Adipocyte (in vitro differentiated cells): Measurements from ENCODE around the gene GRAMD1B.

ENCODE experiments used
- DNase-seq: peaks from one replicate; pipeline ENCODE4 v3.0.0-alpha.2; 2015; ENCODE audit warnings: low read depth
- H3K27me3 ChIP-seq: replicated peaks from 2 replicates; pipeline ENCODE4 v1.7.0; 2013; ENCODE audit warnings: mild to moderate bottlenecking, low read length, moderate library complexity; ENCODE audit not compliant: control insufficient read depth, insufficient read depth
- H3K36me3 ChIP-seq: 2 replicates; pipeline ENCODE4 v1.7.0; 2013; ENCODE audit warnings: low read length, mild to moderate bottlenecking, moderate library complexity; ENCODE audit not compliant: control insufficient read depth, insufficient read depth, severe bottlenecking
- H3K4me1 ChIP-seq: 2 replicates; pipeline ENCODE4 v1.7.0; 2013; ENCODE audit warnings: mild to moderate bottlenecking, low read length, moderate library complexity; ENCODE audit not compliant: control insufficient read depth, insufficient read depth
- H3K4me3 ChIP-seq: 2 replicates; pipeline ENCODE4 v1.7.0; 2013; ENCODE audit warnings: mild to moderate bottlenecking, low read length, moderate library complexity
- H3K9ac ChIP-seq: 2 replicates; pipeline ENCODE4 v1.7.0; 2013; ENCODE audit warnings: mild to moderate bottlenecking, low read length, moderate library complexity
- H3K9me3 ChIP-seq: 2 replicates; pipeline ENCODE4 v1.7.0; 2013; ENCODE audit warnings: mild to moderate bottlenecking, low read length, moderate library complexity; ENCODE audit not compliant: control insufficient read depth

Gene GRAMD1B

DNA sequence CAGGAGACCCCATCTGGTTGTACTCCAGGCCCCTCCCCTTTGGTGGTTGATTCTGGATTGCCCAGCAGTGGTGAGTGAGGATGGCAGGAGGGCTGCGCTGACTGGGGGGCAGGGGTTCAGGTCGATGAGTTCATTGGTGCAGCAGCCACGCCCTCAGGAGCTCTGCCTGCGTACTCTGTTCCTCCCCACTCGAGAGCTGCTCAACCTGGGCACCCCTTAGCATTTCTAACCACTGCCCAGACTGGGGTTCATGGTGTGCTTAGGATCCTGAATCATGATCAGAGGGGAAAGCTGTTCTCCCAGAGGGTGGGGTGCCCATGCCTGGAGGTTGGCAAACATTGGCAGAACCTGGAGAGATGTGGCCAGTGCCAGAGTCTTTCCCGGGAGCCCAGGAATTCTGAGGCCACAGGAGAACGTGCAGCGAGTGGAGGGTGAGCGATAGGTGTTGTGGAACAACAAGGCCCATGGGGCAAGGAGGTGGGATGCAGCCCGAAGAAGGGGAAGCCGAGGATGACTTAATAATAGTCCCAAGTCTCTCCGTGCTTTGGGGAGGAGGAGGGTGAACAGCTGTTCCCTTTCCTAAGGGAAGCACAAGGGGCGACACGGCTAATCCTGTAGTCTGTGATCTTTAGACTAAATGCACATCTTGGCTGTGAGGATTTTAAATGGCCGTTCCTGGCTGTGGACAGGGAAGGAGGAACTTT lies 148.9 kb downstream of the GRAMD1B start:
- no peak for DNase-seq
- H3K27me3 ChIP-seq, result no peaks in the 10 kb centered on the region
- H3K4me3 ChIP-seq, result no peak overlapping the region
- no peak overlapping the region for H3K9ac ChIP-seq
- H3K4me1 ChIP-seq, result no peaks in the 10 kb centered on the region
- H3K9me3 ChIP-seq, result no peaks in the 10 kb centered on the region
- no peaks in the 10 kb centered on the region for H3K36me3 ChIP-seq

DNA sequence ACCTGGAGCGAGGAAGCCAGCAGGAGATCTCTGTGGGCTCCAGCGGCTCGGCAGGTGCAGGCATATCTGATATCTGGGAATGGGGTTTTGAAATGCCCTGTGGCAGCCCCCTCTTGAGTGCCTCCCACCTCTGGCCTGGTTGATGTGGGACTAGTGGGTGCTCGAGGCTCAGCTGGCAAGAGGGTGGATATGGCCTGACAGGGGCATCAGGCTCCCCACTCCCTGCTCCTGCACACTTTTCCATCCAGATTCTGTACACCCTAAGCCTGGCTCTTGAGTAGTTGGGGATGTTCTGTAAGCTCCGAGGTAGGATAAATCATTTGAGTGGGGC lies 149.4 kb downstream of the GRAMD1B start:
- no peaks in the 10 kb centered on the region for H3K4me1 ChIP-seq

DNA sequence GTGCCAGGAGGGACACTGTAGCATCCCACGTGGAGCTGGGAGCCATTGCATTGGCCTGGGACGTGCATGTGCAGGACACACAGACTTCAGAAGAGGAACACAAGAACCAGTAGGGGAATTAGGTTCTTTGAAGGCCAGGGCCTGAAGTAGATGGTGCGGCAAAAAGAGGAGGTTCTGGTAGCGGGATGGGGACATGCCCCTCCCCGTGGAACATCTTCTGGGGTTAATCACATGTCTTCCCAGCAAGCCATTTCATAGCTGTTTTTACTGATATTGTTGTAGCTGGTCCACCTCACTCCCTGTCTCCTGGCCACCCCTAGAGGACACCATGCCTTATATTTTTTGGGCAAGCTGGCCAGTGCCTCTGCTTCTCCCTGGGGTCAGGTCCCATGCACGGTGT lies 150.1 kb downstream of the GRAMD1B start:
- Histone ChIP-seq H3K4me1 (no peaks in the 10 kb centered on the region), H3K36me3 (no peaks in the 10 kb centered on the region), H3K9ac (no peak overlapping the region), H3K4me3 (no peak overlapping the region), H3K27me3 (no peaks in the 10 kb centered on the region), H3K9me3 (no peaks in the 10 kb centered on the region)
- no peak for DNase-seq

More for the DNA sequence above, 149.4 kb downstream of the GRAMD1B start:
- no peaks in the 10 kb centered on the region for H3K27me3 ChIP-seq
- no peaks in the 10 kb centered on the region for H3K36me3 ChIP-seq
- H3K4me3 ChIP-seq, result no peak overlapping the region
- H3K9me3 ChIP-seq, result no peaks in the 10 kb centered on the region
- no peak for DNase-seq
- no peak overlapping the region for H3K9ac ChIP-seq

DNA sequence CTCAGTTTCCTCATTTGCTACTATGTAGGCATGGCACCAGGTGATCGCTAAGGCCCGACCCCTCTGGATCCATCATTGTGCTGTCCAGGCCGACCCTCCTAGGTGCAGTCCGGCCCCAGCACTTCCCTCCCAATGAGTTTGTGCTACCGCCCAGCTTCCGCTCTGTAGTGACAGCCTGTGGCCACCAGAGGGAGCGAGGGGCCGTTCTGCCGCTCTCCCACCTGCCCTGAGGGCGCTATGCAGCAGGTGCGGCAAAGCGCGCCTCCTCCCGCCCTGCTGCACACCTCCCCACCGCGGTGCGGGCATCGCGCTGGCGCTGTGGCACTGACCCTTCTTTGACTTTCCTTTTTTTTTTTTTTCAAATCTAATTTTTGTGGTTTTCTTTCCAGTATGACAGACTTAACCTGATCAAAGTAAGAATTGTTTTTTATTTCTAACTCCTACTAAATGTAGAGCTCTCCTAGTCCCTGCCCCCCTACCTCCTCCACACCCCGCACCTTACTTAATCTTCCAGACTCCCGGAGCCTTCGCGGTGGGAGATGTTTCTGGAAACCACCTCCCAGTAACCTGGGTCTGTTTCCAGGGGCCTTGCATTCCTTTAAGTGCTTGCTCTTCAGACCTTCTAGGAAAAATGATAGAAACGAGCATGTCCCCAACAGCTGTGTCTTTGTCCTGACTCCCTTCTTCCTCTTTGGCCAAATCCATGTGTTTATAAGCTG lies 150.6 kb downstream of the GRAMD1B start:
- Histone ChIP-seq H3K9ac (no peak overlapping the region), H3K4me3 (no peak overlapping the region)
- DNase-seq, result peak; percentile 74

DNA sequence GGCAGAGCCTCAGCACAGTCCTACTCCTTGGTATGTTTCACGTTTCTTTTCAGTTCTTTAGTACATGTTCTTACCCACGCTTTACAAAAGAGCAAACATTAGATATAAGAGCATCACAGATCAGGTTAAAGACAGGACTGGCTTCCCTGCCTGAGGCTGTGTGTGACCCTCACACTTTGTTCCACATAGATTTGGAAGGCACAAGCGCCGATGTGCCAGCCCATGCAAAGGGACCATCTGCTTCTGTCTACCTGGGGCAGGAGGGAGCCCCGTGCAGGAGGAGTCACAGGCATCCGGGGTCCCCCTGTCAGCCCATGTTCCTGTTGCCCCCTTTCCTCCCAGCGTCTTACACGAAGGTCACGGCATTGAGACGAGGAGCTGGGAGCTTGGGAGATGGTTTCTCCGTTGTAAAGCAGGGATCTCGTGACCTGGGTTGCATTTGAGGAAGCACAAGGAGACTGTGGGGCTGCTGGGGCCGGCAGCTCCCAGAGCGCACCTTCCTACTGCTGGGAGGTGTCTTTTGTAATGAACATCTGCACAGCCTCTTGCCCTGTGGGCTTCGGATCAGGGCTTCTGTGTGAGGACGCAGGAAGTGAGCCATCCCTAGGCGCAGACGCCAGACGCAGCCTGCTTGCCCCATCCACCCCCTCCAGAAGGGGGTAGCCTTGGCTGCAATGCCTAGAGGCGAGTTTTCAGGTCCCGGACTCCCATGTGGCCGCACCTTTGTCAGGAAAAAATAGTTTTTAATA lies 151.8 kb downstream of the GRAMD1B start:
- no peak for DNase-seq
- Histone ChIP-seq H3K4me1 (no peaks in the 10 kb centered on the region), H3K9ac (no peak overlapping the region), H3K27me3 (no peaks in the 10 kb centered on the region), H3K4me3 (no peak overlapping the region), H3K36me3 (no peaks in the 10 kb centered on the region), H3K9me3 (no peaks in the 10 kb centered on the region)

More for the DNA sequence above, 150.6 kb downstream of the GRAMD1B start:
- Histone ChIP-seq H3K36me3 (no peaks in the 10 kb centered on the region), H3K9me3 (no peaks in the 10 kb centered on the region), H3K4me1 (no peaks in the 10 kb centered on the region), H3K27me3 (no peaks in the 10 kb centered on the region)

DNA sequence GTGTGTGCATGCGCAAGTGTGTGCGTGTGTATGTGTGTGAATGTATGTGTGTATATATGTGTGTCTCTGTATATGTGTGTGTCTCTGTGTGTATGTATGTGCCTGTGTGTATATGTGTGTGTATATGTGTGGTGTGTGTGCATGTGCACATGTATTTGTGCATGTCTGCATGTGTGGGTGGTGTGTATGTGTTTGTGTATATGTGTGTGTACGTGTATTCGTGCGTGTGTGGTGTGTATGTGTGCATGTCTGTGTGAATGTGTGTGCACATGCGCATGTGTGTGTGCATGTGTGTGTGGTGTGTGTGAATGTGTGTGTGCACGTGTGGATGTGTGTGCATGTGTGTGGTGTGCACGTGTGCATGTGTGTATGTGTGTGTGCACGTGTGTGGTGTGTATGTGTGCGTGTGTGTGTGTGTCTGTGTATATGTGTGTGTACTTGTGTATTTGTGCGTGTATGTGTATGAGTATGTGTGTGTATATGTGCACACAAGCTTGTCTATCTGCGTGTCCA lies 153.0 kb downstream of the GRAMD1B start:
- no peak overlapping the region for H3K4me3 ChIP-seq
- H3K9me3 ChIP-seq, result no peaks in the 10 kb centered on the region
- H3K4me1 ChIP-seq, result no peaks in the 10 kb centered on the region
- no peaks in the 10 kb centered on the region for H3K36me3 ChIP-seq
- no peaks in the 10 kb centered on the region for H3K27me3 ChIP-seq
- no peak for DNase-seq
- no peak overlapping the region for H3K9ac ChIP-seq

DNA sequence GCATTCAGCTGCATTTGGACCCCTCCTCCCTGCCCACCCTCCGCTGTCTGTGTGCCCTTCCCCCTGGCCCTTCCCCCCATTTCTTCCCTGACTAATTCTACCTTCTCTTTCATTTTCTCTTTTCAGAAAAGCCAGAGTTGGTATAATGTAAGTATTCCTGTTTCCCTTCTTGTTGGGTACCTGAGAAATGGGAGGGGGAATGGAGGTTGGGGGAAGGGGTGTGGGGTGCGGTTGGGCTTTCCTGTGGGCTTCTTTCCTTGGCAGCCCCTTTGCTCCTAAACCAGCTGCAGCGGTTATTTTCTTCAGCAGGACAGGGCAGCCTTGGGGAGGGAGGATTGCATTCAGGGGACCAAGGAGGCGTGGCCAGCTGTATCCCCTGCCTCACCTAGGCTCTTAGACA lies 154.1 kb downstream of the GRAMD1B start:
- DNase-seq, result no peak
- Histone ChIP-seq H3K4me1 (no peaks in the 10 kb centered on the region), H3K9me3 (no peaks in the 10 kb centered on the region), H3K4me3 (no peak overlapping the region), H3K27me3 (no peaks in the 10 kb centered on the region), H3K9ac (no peak overlapping the region), H3K36me3 (no peaks in the 10 kb centered on the region)

DNA sequence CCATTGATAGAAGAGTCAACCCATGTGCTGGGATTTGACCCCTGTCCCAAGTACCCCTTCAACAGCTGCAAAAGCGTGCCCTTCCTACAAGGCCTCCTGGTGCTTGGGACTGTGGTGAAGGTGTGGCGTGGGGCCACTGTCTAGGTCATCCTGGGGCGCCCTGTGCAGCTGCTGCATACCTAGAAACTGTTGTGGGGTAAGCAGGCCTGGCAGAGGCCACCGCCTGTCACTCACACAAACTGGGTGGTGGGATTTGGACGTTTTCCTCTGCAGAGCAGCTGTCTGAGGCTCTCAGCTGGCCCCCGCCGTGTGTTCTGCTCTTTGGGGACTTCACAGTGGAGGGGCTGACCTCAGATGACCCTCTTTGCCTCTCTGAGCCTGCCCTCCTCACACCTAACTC lies 154.7 kb downstream of the GRAMD1B start:
- Histone ChIP-seq H3K27me3 (no peaks in the 10 kb centered on the region), H3K4me3 (no peak overlapping the region), H3K9ac (no peak overlapping the region), H3K4me1 (no peaks in the 10 kb centered on the region), H3K9me3 (no peaks in the 10 kb centered on the region), H3K36me3 (no peaks in the 10 kb centered on the region)
- DNase-seq, result no peak

DNA sequence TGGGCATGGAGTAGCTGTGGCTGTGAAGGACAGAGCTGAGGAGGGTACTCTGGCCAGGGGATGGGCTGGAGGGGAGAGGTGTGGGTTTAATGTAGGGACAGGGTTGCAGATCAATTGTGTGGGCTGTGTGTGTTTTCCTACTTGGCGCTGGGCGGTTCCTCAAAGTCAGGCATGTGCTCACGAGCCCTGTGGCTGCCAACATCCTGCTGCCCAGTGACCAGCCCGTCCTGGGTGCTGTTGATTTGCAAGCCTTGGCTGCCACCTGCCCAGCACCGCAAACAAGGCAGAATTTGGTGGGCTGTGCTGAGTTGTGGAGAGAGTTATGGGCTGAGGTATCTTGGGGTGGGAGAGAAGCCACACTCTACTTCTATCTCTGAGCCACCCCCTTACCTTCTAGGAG lies 155.1 kb downstream of the GRAMD1B start:
- Histone ChIP-seq H3K4me3 (no peak overlapping the region), H3K27me3 (no peaks in the 10 kb centered on the region)
- no peak for DNase-seq

DNA sequence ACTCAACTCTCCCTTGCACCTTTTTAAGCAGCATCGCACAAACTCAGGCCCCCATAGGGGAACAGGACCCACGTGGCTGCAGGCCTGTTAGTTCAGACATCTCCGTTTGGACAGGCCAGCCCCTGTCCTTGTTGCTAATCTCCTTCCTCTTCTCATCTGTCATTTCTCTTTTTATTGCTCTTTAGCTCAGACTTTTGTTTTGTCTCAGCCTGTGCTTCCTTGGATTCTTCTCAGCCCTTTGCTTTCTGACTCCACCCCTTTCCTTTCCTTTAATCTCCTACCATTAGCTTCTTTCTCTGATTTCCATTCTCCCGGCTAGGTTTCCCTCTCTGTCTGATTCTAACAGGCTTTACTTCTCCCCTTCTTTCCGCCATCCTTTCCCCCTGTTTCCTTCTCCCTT lies 155.6 kb downstream of the GRAMD1B start:
- H3K36me3 ChIP-seq, result no peaks in the 10 kb centered on the region
- H3K4me1 ChIP-seq, result peaks cover 8% of the 10 kb centered on the region
- no peaks in the 10 kb centered on the region for H3K27me3 ChIP-seq
- no peak overlapping the region for H3K9ac ChIP-seq
- no peaks in the 10 kb centered on the region for H3K9me3 ChIP-seq
- H3K4me3 ChIP-seq, result no peak overlapping the region
- no peak for DNase-seq

More for the DNA sequence above, 155.1 kb downstream of the GRAMD1B start:
- H3K9me3 ChIP-seq, result no peaks in the 10 kb centered on the region
- no peaks in the 10 kb centered on the region for H3K36me3 ChIP-seq
- H3K4me1 ChIP-seq, result peaks cover 3% of the 10 kb centered on the region
- H3K9ac ChIP-seq, result no peak overlapping the region

DNA sequence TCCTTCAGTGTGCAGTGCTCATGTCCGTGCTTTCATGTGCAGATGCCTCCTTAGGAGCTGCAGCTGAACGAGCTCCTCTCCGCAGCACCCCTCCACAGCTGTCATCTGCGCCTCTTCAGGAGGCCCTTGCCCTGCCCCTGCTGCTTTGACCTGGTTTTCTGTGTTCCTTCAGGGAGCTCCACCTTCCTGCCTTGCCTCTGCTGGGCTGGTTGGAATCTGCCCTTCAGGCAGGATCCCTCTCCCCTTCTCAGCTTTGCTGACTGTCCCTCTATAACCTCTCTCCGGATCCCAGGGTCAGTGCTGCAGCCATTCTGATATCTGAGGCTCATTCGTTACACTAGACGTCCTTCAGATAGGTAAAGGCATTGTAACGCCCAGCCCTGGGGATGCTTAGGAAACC lies 156.5 kb downstream of the GRAMD1B start:
- Histone ChIP-seq H3K27me3 (no peaks in the 10 kb centered on the region), H3K4me3 (no peak overlapping the region), H3K9ac (no peak overlapping the region)

More for the DNA sequence above, 156.5 kb downstream of the GRAMD1B start:
- Histone ChIP-seq H3K9me3 (no peaks in the 10 kb centered on the region), H3K4me1 (peaks cover 9% of the 10 kb centered on the region), H3K36me3 (no peaks in the 10 kb centered on the region)
- DNase-seq, result no peak
